IPS DF 4.7 (cell line): ENCODE measurements around the gene GNAZ.

Experiments
- DNase-seq: peaks from one replicate; pipeline ENCODE4 v3.0.0-alpha.2; 2013; ENCODE audit warnings: low spot score; ENCODE audit errors: extremely low read depth

The GNAZ gene

DNA sequence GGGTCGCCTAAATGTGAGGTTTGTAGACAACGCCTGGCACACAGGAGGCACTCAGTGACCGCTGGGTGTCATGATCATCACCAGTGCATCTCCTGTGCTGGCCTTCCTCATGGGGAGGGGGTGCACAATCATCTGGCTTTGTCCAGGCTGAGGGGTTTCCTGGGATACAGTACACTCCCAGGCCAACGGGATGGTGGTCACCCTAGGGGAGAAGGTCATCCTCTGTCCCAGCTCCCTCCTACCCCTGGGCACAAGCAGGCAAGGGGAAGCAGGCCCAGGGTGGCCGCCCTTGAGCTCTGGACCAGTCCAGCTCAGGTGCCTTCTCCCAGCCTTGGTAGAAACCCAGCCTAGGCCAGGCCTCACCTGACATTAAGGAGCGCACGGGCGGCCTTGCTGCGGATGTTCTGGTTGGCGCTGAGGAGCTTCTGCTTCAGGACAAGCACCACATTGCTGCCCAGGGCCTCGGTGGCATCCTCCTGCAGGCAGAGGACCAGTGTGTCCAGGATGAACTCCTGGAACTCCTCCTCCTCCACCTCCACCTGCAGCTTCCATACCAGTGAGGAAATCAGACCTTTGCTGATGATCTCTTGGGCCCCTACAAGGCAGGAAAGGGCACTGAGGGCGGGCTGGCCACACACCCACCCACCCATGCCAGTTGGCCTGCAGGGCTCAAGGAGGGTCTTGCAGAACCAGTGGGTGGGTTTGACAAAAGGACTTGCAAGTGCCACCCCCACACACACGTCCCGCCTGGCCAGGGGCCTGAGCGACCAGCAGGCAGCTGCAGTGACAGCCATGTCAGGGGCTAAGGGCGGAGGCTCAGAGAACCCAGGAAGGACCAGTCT lies 6.6 kb upstream of the GNAZ start:
- DNase-seq: no peak

- no peak for DNase-seq
Measured at GRCh38 chr22:23064381-23065068, 5.8 kb upstream of the GNAZ start.

GRCh38 chr22:23065069-23065451 lies 5.3 kb upstream of the GNAZ start:
- DNase-seq: no peak

DNA sequence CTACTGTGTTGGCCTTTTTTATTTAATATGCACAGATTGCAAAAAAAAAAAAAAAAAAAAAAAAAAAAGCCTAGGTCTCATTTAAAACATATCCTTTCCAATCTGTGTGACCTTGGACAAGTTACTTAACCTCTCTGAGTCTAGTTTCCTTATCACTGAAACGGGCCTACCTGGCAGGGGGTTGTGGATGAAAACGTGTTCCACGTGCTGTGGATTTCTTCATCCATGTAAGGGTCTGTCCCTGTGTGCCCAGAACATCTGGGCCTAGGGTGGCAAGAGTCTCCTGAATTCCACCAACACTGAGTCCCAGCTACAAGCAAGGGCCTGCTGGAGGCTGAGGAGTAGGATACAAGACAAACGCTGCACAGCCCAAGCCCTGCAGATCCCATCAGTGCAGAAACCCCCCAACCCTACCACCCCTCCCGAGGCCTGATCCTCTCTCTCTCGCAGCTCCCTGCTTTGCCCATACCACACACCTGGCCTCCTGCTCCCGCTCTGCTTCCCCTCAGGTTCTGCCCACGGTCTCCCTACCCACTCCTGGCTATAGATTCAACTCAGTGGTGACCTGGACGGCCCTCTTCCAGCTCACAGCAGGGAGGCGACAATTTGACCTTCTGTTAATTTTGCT lies 4.7 kb upstream of the GNAZ start:
- DNase-seq: no peak

- DNase-seq: no peak
Measured at GRCh38 chr22:23066200-23067022, 3.9 kb upstream of the GNAZ start.

DNA sequence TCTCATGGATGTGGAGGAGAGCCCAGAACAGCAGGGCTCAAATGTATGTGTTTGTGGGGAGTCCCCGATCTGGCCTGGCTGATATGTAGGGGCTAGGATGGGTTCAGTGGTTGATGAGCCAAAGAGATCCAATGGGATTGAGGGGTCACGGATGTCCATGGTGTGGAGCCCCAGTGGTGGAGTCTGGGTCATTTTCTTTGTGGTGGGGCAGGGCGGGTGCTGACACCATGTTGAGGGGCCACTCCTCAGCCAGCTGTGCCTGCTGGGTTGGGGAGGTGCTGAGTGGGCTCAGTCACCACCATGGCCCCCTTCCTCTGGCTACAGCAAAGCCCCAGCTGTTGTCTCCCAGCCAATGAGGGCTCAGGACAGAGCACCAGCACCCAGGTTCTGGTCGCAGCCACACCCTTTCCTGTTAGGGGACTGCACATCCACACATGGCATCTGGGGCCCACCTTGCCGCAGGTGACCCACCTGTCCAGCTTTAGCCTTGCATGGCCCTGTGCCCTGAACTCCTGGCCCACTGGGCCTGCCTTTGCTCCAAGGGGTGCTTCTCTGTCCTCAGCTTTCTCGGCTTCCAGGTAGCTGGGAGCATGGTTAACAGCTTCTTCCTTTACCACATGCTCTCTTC lies 3.2 kb upstream of the GNAZ start:
- DNase-seq: no peak

DNA sequence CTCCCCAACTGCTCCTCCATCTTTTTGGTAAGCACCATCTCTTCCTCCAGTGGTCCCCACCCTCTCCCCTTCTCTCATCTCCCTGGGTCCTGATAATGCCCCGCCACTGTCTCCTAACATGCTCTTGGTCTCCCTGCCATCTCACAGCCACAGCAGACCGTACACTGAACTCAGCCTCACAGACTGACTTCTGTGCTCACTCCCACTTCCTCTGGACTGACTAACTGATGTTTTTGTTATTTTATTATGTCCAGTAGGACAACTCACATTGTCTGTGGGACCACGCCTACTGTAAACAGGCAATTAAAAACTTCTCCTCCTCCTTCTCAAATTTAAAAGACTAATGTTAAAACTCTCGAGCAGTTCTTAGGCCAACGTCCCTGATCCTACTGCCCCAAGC lies 2.6 kb upstream of the GNAZ start:
- DNase-seq: no peak

DNA sequence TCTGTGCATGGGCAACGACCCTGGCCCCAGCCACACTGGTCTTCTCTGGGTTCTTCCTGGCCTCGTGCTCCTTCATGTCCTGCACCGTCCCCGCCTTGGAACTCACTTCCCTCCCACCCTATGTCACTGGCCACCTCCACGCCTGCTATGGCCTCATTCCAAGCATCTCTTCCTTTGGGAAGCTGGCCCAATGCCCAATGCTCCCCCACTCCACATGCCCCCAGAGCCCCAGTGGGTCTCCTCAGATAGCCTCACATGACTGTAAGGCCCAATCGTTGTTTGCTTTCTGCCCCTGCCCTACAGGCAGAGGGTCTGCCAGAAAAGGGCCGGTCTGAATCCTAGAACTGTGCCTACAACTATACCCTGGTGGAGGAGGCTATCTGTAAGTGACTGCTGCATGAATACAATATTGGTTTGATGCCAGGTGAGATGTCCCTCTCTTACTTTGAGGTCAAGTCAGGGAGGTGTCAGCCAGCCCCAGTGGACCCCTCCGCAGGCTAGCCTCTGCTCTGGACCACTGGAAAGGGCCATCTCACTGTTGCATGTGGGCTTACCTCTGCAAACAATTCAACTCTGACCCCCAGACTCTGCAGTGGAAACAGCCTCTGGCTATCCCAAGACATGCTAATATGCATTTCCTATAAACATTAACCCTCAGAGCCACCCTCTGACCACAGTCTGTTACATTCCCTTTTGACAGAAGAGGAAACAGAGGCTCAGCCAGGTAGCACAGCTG lies 2.1 kb upstream of the GNAZ start:
- DNase-seq: no peak

GRCh38 chr22:23068832-23069385 lies 1.4 kb upstream of the GNAZ start:
- no peak for DNase-seq

- no peak for DNase-seq
Measured at GRCh38 chr22:23069502-23070357, 589 bp upstream of the GNAZ start.

DNA sequence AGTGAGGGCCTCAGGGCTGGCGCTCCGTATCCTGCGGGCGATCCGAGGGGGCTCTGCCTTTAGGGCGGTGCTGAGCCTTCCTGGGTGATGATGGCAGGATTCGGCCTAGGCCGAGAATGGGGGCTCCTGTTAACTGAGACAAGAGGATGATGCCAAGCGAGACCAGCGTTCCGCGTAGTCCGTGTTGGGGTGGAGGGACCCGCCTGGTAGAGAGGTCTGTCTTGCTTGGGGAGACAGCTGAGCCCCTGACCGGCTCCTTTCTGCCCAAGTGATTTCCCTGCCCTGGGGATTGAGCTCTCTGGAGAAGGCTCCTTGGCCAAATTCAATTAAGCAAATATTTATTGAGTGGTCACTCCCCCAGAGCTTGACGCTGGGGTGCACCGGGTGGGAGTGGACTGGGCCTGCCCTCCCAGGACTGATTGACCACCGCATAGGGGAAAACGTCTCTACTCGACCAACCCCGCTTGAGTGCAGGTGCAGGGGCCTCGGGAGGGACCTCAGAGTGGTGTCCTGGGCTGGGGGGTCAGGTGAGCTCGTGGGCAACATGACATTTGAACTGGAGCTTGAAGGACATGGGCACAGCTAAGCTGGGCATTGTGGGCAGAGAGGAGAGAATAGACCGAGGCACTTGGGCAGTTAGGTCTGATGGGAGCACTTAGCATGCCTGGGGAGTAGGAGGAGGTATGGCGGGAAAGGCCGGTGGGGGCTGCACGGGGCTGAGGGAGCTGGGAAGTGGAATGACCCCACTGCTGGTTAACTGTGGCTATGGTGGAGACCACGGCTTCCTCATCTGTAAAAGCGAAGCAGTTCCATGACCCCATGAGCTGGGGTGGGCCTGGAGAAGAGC lies 1.1 kb downstream of the GNAZ start:
- no peak for DNase-seq

- DNase-seq: no peak
Measured at GRCh38 chr22:23072077-23072910, 2.0 kb downstream of the GNAZ start.

DNA sequence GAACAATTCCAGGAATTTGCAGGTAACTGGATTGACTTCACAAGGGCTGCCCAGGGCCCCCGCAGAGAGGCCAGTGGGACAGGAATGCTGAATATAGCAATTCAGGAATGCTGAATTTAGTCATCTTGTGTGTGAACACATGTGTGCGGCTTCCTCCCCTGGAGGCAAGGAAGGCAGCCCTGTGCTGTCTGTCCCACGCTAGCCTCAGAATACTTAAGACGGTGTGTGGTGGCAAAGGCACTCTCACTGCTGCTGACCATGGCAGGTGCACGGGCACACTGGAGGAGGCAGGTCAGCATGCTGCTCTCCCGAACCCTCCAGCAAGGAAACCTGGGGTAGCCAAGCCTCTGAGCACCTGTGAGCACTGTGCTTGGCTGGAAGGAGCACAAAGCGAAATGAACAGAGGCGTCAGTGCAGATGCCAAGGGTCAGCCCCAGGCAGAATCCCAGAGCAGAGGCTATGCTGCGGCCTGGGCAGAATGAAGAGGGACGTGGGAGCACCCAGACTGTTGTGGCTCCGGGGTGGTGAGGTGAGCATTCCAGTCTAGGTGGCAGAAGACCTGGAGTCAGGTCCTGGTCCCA lies 2.7 kb downstream of the GNAZ start:
- no peak for DNase-seq

DNA sequence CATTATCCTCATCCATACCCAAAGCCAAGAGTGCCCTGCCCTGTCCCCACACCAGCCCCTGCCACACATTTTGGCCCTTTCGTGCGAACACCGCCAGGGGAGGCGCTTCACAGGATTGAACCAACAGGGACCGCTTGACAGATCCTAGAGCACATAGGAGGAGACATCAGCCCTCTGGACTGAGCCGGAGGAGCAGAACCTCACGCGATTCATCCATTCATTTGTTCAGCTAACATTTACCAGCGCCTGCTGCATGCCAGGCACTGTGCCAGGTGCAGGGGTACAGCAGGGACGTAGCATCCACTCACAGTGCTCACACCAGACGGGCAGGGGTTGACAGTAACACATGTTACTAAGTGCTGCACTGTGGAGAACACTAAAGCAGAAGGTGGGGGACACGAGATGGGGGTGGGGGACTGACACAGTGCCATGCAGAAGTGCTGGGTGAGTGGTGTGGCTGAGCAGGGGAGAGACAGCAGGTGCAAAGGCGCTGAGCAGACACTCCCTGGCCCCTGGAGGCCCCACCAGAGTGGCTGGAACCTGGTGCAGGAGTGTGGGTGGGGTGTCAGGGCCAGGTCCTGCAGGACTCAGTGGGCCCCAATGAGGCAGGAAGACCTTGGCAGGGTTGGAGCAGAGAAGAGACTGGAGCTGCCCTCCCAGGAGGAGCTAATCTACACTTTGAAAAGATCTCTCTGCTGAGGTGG lies 3.4 kb downstream of the GNAZ start:
- DNase-seq: no peak

DNA sequence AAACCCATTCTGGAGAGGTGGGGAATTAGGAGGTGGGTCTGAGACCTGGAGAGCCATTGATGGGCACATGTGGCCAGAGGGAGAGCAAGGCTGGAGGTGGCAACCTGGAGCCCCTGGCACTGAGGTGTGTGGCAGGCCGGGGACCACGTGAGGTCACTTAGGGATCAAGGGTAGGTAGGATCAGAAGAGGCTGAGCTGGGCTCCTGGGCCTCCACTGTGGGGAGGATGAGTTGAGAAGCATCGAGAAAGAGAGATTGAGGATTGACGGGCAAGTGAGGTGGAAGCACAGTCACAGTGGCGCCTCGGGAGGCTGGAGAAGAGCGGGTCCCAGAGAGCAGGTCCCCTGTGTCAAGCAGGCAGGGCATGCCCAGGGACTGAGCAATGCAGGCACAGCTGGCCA lies 4.1 kb downstream of the GNAZ start:
- no peak for DNase-seq

DNA sequence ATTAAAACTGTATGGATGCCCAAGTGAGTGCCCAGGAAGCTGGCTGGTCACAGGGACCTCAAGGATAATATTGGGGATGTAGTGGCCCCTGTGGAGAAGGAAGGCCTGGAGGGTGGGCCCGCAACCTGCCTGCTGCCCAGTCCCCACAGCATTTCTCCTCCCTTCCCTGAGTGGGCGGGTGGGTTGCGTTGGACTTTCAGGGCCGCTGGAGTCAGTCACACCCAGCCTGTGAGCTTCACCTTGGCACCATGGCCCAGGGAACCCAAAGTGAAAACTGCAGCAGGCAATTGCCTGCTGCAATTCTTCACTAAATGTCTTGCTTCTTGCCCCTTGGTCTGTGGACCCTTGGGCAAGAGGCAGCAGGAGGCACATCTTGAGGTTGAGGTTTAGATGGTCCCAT lies 4.7 kb downstream of the GNAZ start:
- no peak for DNase-seq
